Measurements from ENCODE around the gene SERPINA1. TPM values are rescaled to one million over a fixed set of nuclear protein-coding genes. Genes with fewer than 3 reads are reported as not detected.
A peak's percentile ranks its signal among the peaks of the same experiment; 100 is the strongest.

SERPINA1 gene
- total and polyA plus RNA-seq, 2 of the 13 experiments (the other 11 are each of a cell fraction or from before 2014, with no cell fraction given), result 3,266 to 11,015 TPM

DNA sequence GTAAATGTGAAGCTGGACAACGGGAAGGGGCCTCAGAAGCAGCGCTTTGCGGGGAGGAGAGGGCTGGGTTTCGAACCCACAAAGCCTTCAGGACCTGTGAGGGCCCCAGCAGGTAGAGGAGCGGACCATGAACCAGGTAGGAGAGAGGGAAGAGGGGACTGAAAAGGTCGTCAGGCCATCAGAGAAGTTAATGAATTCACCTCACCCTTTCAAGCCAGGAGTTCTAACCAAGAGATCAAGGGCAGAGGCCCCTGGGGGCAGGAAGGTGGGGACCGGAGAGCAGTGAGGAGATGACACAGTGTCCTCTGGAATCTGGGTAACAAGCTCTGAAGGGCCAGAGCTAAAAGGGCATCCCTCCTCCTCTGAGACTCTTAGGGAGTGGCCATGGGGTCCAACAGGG, 19.4 kb downstream of the SERPINA1 start (continued):
- no peak for TF ChIP-seq ZBTB42 (CRISPR knock-in tag; IDR thresholded peaks at IDR 0.05)
- TF ChIP-seq CHD2 (IDR thresholded peaks at IDR 0.05; ENCODE audit: low read depth, low read length), result no peak
- TF ChIP-seq, protein P1, sequence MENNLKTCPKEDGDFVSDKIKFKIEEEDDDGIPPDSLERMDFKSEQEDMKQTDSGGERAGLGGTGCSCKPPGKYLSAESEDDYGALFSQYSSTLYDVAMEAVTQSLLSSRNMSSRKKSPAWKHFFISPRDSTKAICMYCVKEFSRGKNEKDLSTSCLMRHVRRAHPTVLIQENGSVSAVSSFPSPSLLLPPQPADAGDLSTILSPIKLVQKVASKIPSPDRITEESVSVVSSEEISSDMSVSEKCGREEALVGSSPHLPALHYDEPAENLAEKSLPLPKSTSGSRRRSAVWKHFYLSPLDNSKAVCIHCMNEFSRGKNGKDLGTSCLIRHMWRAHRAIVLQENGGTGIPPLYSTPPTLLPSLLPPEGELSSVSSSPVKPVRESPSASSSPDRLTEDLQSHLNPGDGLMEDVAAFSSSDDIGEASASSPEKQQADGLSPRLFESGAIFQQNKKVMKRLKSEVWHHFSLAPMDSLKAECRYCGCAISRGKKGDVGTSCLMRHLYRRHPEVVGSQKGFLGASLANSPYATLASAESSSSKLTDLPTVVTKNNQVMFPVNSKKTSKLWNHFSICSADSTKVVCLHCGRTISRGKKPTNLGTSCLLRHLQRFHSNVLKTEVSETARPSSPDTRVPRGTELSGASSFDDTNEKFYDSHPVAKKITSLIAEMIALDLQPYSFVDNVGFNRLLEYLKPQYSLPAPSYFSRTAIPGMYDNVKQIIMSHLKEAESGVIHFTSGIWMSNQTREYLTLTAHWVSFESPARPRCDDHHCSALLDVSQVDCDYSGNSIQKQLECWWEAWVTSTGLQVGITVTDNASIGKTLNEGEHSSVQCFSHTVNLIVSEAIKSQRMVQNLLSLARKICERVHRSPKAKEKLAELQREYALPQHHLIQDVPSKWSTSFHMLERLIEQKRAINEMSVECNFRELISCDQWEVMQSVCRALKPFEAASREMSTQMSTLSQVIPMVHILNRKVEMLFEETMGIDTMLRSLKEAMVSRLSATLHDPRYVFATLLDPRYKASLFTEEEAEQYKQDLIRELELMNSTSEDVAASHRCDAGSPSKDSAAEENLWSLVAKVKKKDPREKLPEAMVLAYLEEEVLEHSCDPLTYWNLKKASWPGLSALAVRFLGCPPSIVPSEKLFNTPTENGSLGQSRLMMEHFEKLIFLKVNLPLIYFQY (CRISPR knock-in tag; IDR thresholded peaks at IDR 0.05; ENCODE audit: borderline replicate concordance), result no peak; the same call in 1 of the 2 replicates
- no peak for TF ChIP-seq TMF1 (CRISPR knock-in tag; IDR thresholded peaks at IDR 0.05; ENCODE audit: low read depth)
- TF ChIP-seq, protein P2, sequence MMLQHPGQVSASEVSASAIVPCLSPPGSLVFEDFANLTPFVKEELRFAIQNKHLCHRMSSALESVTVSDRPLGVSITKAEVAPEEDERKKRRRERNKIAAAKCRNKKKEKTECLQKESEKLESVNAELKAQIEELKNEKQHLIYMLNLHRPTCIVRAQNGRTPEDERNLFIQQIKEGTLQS (CRISPR knock-in tag; IDR thresholded peaks at IDR 0.05), result peak; percentile 63; the same call in 1 of the 2 replicates
- peak; percentile 63; the same call in 1 of the 2 replicates for TF ChIP-seq HMG20A (CRISPR knock-in tag; IDR thresholded peaks at IDR 0.05; ENCODE audit: borderline replicate concordance)
- TF ChIP-seq ZNF790 (CRISPR knock-in tag; IDR thresholded peaks at IDR 0.05; ENCODE audit: borderline replicate concordance), result no peak; the same call in 1 of the 2 replicates
- TF ChIP-seq ETV5 (CRISPR knock-in tag; IDR thresholded peaks at IDR 0.05; ENCODE audit: borderline replicate concordance), result peak; percentile 74; the same call in 1 of the 2 replicates
- no peak for TF ChIP-seq LCORL (IDR thresholded peaks at IDR 0.05)
- TF ChIP-seq LCORL (CRISPR knock-in tag; IDR thresholded peaks at IDR 0.05), result peak; percentile 66; the same call in 1 of the 2 replicates
- TF ChIP-seq TCF7 (IDR thresholded peaks at IDR 0.05; ENCODE audit: low read depth), result peak; percentile 84
- TF ChIP-seq PAX8 (CRISPR knock-in tag; IDR thresholded peaks at IDR 0.05; ENCODE audit: borderline replicate concordance), result no peak
- no peak for TF ChIP-seq ZNF530 (CRISPR knock-in tag; IDR thresholded peaks at IDR 0.05; ENCODE audit: low read depth)
- TF ChIP-seq, protein P3, sequence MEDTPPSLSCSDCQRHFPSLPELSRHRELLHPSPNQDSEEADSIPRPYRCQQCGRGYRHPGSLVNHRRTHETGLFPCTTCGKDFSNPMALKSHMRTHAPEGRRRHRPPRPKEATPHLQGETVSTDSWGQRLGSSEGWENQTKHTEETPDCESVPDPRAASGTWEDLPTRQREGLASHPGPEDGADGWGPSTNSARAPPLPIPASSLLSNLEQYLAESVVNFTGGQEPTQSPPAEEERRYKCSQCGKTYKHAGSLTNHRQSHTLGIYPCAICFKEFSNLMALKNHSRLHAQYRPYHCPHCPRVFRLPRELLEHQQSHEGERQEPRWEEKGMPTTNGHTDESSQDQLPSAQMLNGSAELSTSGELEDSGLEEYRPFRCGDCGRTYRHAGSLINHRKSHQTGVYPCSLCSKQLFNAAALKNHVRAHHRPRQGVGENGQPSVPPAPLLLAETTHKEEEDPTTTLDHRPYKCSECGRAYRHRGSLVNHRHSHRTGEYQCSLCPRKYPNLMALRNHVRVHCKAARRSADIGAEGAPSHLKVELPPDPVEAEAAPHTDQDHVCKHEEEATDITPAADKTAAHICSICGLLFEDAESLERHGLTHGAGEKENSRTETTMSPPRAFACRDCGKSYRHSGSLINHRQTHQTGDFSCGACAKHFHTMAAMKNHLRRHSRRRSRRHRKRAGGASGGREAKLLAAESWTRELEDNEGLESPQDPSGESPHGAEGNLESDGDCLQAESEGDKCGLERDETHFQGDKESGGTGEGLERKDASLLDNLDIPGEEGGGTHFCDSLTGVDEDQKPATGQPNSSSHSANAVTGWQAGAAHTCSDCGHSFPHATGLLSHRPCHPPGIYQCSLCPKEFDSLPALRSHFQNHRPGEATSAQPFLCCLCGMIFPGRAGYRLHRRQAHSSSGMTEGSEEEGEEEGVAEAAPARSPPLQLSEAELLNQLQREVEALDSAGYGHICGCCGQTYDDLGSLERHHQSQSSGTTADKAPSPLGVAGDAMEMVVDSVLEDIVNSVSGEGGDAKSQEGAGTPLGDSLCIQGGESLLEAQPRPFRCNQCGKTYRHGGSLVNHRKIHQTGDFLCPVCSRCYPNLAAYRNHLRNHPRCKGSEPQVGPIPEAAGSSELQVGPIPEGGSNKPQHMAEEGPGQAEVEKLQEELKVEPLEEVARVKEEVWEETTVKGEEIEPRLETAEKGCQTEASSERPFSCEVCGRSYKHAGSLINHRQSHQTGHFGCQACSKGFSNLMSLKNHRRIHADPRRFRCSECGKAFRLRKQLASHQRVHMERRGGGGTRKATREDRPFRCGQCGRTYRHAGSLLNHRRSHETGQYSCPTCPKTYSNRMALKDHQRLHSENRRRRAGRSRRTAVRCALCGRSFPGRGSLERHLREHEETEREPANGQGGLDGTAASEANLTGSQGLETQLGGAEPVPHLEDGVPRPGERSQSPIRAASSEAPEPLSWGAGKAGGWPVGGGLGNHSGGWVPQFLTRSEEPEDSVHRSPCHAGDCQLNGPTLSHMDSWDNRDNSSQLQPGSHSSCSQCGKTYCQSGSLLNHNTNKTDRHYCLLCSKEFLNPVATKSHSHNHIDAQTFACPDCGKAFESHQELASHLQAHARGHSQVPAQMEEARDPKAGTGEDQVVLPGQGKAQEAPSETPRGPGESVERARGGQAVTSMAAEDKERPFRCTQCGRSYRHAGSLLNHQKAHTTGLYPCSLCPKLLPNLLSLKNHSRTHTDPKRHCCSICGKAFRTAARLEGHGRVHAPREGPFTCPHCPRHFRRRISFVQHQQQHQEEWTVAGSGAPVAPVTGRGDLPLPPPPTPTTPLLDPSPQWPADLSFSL (CRISPR knock-in tag; IDR thresholded peaks at IDR 0.05), result no peak
- TF ChIP-seq, protein P4, sequence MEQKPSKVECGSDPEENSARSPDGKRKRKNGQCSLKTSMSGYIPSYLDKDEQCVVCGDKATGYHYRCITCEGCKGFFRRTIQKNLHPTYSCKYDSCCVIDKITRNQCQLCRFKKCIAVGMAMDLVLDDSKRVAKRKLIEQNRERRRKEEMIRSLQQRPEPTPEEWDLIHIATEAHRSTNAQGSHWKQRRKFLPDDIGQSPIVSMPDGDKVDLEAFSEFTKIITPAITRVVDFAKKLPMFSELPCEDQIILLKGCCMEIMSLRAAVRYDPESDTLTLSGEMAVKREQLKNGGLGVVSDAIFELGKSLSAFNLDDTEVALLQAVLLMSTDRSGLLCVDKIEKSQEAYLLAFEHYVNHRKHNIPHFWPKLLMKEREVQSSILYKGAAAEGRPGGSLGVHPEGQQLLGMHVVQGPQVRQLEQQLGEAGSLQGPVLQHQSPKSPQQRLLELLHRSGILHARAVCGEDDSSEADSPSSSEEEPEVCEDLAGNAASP (CRISPR knock-in tag; IDR thresholded peaks at IDR 0.05; ENCODE audit: borderline replicate concordance), result peak; percentile 63; the same call in 1 of the 2 replicates
- no peak for TF ChIP-seq NCOA5 (CRISPR knock-in tag; IDR thresholded peaks at IDR 0.05)
- TF ChIP-seq EP300 (IDR thresholded peaks at IDR 0.05; ENCODE audit: low read depth in 2 of 2, low read length in 2 of 2), result peak; percentile 17 to 84; a peak in 2 of 4 replicates
- peak; percentile 56; the same call in 1 of the 2 replicates for TF ChIP-seq EP300 (CRISPR knock-in tag; IDR thresholded peaks at IDR 0.05; ENCODE audit: borderline replicate concordance)
- TF ChIP-seq MEIS2 (CRISPR knock-in tag; IDR thresholded peaks at IDR 0.05), result no peak
